GM23338 (cell line): ENCODE results near the gene PPID. TPM values are rescaled to one million over a fixed set of nuclear protein-coding genes. Genes with fewer than 3 reads are reported as not detected.
A peak's percentile ranks its signal among the peaks of the same experiment; 100 is the strongest.

ENCODE experiments used
- ATAC-seq: fragments of 200-7000 bp; cut with Tn5 transposase; 3 replicates; pipeline ENCODE4 v1.9.1; 2020
- DNase-seq: peaks from one replicate; pipeline ENCODE4 v3.0.0-alpha.2; 2015; ENCODE audit warnings: low spot score
- H2AFZ ChIP-seq: fragments of 200-600 bp; sonication (generic); 2 replicates; pipeline ENCODE4 v1.8.0; 2016; ENCODE audit warnings: antibody characterized with exemption, mild to moderate bottlenecking, moderate library complexity
- H3F3A ChIP-seq: fragments of 200-600 bp; sonication (generic); replicated peaks from 2 replicates; pipeline ENCODE4 v1.8.0; 2017; ENCODE audit warnings: antibody characterized with exemption, mixed run types, low read depth
- H3K27ac ChIP-seq: fragments of 200-600 bp; sonication (generic); 2 replicates; pipeline ENCODE4 v1.6.1; 2016; ENCODE audit warnings: low read depth
- H3K27me3 ChIP-seq: fragments of 200-600 bp; sonication (generic); 2 replicates; pipeline ENCODE4 v1.8.0; 2016; ENCODE audit warnings: mild to moderate bottlenecking, mixed run types, moderate library complexity; ENCODE audit not compliant: insufficient read depth
- H3K36me3 ChIP-seq: fragments of 200-600 bp; sonication (generic); 2 replicates; pipeline ENCODE4 v1.8.0; 2016; ENCODE audit warnings: mild to moderate bottlenecking; ENCODE audit not compliant: insufficient read depth
- H3K4me1 ChIP-seq: fragments of 200-600 bp; sonication (generic); 2 replicates; pipeline ENCODE4 v1.8.0; 2016; ENCODE audit warnings: mild to moderate bottlenecking, moderate library complexity; ENCODE audit not compliant: insufficient read depth
- H3K4me2 ChIP-seq: fragments of 200-600 bp; sonication (generic); 2 replicates; pipeline ENCODE4 v1.7.1; 2017; ENCODE audit warnings: mixed run types
- H3K4me3 ChIP-seq: fragments of 200-600 bp; sonication (generic); 2 replicates; pipeline ENCODE4 v1.6.1; 2016; ENCODE audit warnings: mixed run types
- H3K79me2 ChIP-seq: fragments of 200-600 bp; sonication (generic); replicated peaks from 2 replicates; pipeline ENCODE4 v1.8.0; 2017; ENCODE audit warnings: mild to moderate bottlenecking; ENCODE audit not compliant: insufficient read depth
- H3K9me2 ChIP-seq: fragments of 200-600 bp; sonication (generic); 2 replicates; pipeline ENCODE4 v1.8.0; 2017; ENCODE audit not compliant: insufficient read depth
- H4K20me1 ChIP-seq: fragments of 200-600 bp; sonication (generic); replicated peaks from 2 replicates; pipeline ENCODE4 v1.8.0; 2017; ENCODE audit warnings: mild to moderate bottlenecking; ENCODE audit not compliant: insufficient read depth
- H3K27ac Mint-ChIP-seq: 2 replicates; pipeline ENCODE4 v1.8.0; 2020; ENCODE audit warnings: inconsistent platforms, mild to moderate bottlenecking, moderate library complexity, mixed read lengths
- H3K27me3 Mint-ChIP-seq: 3 replicates; pipeline ENCODE4 v1.8.0; 2022; ENCODE audit warnings: low read depth, mild to moderate bottlenecking, moderate library complexity, mixed read lengths, inconsistent platforms; ENCODE audit not compliant: insufficient read depth, poor library complexity
- H3K36me3 Mint-ChIP-seq: 3 replicates; pipeline ENCODE4 v1.8.0; 2021; ENCODE audit warnings: low read depth, mild to moderate bottlenecking, inconsistent platforms, moderate library complexity, mixed read lengths
- H3K4me1 Mint-ChIP-seq: 3 replicates; pipeline ENCODE4 v1.8.0; 2020; ENCODE audit warnings: mild to moderate bottlenecking, inconsistent platforms, mixed read lengths
- H3K4me3 Mint-ChIP-seq: 3 replicates; pipeline ENCODE4 v1.8.0; 2021; ENCODE audit warnings: moderate library complexity, mild to moderate bottlenecking, inconsistent platforms, mixed read lengths
- H3K9me3 Mint-ChIP-seq: 3 replicates; pipeline ENCODE4 v1.8.0; 2020; ENCODE audit warnings: moderate library complexity, mild to moderate bottlenecking, inconsistent platforms, mixed read lengths
- CREB1 ChIP-seq: fragments of 250-450 bp; sonication (Bioruptor Pico); IDR thresholded peaks from 2 replicates; pipeline ENCODE4 v1.5.0; 2020; ENCODE audit warnings: low read depth, mild to moderate bottlenecking, moderate library complexity
- EZH2 ChIP-seq: fragments of 200-600 bp; sonication (generic); IDR thresholded peaks from one replicate; pipeline ENCODE4 v1.8.0; 2017; ENCODE audit warnings: antibody characterized with exemption, mild to moderate bottlenecking, low read depth; ENCODE audit not compliant: unreplicated experiment
- EZH2phosphoT487 ChIP-seq: fragments of 200-600 bp; sonication (generic); IDR thresholded peaks from one replicate; pipeline ENCODE4 v1.8.1; 2018; ENCODE audit warnings: antibody characterized with exemption; ENCODE audit not compliant: unreplicated experiment
- JUNB ChIP-seq: IDR thresholded peaks from one replicate; pipeline ENCODE4 v1.6.1; 2016; ENCODE audit warnings: antibody characterized with exemption; ENCODE audit not compliant: unreplicated experiment
- NANOG ChIP-seq: IDR thresholded peaks from 2 replicates; pipeline ENCODE4 v1.6.1; 2016; ENCODE audit warnings: antibody characterized with exemption, borderline replicate concordance
- POLR2AphosphoS5 ChIP-seq: IDR thresholded peaks from 2 replicates; pipeline ENCODE4 v1.6.1; 2016; ENCODE audit warnings: antibody characterized with exemption, low read depth
- STAT1 ChIP-seq: IDR thresholded peaks from one replicate; pipeline ENCODE4 v1.6.1; 2016; ENCODE audit warnings: antibody characterized with exemption; ENCODE audit not compliant: unreplicated experiment
- ZNF114 ChIP-seq: fragments of 250-450 bp; sonication (Bioruptor Pico); IDR thresholded peaks from 2 replicates; pipeline ENCODE4 v1.5.0; 2020; ENCODE audit warnings: mild to moderate bottlenecking, moderate library complexity
- ZNF331 ChIP-seq: fragments of 250-450 bp; sonication (Bioruptor Pico); IDR thresholded peaks from 2 replicates; pipeline ENCODE4 v1.5.0; 2020; ENCODE audit warnings: low read depth, mild to moderate bottlenecking, moderate library complexity
- polyA plus RNA-seq: library from polyadenylated mRNA; unstranded; fragments of >200 nt; fragmentation: Nextera tagmentation; extraction: Ambion mirVana; gene quantifications from 2 replicates; pipeline ENCODE4 v1.2.1, GENCODE V29; 2016
- total RNA-seq: library from RNA; depleted of rRNA; stranded (reverse); fragments of >200 nt; shearing (Covaris generic); gene quantifications from 2 replicates; pipeline ENCODE4 v1.2.3, GENCODE V29; 2014
- TF ChIP-seq, protein P1 (sequence below), 2 experiments: fragments of 200-600 bp in 1 of 2; sonication (generic) in 1 of 2; conservative IDR thresholded peaks; 2 replicates each; pipeline versions ENCODE4 v1.5.1 to v1.6.1; 2016 to 2017; ENCODE audit warnings: antibody characterized with exemption in 2 of 2, low read depth in 2 of 2, mild to moderate bottlenecking in 2 of 2, moderate library complexity in 1 of 2
- TF ChIP-seq, protein P2 (sequence below): IDR thresholded peaks from 2 replicates; pipeline ENCODE4 v1.6.1; 2016; ENCODE audit warnings: antibody characterized with exemption

PPID gene
- total and polyA plus RNA-seq, 2 experiments from 2014 or later, result 56.6 to 66.2 TPM

DNA sequence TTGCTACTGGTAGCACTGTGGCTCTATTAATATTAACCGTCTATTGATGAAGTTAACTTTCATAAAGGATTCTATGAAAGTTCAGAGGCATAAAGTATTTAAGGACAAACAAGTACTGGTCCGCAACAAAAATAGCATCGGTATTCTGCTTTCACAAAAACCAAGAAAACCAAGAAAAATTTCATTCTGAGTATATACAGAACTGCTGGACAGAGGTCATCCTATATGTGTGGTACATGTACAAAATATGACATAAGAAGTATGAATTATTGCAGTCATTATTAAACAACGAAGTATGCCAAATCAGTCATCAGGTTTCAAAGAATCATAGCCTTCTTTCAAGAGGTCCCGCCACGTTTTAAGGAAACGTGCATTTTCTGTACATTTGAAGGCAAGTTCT lies 53.9 kb downstream of the PPID start:
- Histone ChIP-seq H2AFZ (no peak overlapping the region), H3K9me2 (no peaks in the 10 kb centered on the region), H3K4me3 (no peak overlapping the region), H3F3A (peaks cover 5% of the 10 kb centered on the region; the same call in 1 of the 2 replicates), H3K4me2 (no peak overlapping the region), H3K4me1 (0 out of 2 replicates have a peak, but pooled peaks cover 5% of the 10 kb centered on the region), H3K27me3 (no peaks in the 10 kb centered on the region), H3K79me2 (peaks cover 55% of the 10 kb centered on the region), H3K27ac (no peak overlapping the region), H4K20me1 (no peaks in the 10 kb centered on the region; the same call in 1 of the 2 replicates), H3K36me3 (peaks cover 5% of the 10 kb centered on the region; the same call in 1 of the 2 replicates)
- TF ChIP-seq JUNB, result no peak
- TF ChIP-seq EZH2, result no peak
- H3K27me3 Mint-ChIP-seq, result peaks cover 12% of the 10 kb centered on the region
- H3K9me3 Mint-ChIP-seq, result no peaks in the 10 kb centered on the region; the same call in 2 of the 3 replicates
- no peak overlapping the region; the same call in 2 of the 3 replicates for H3K4me3 Mint-ChIP-seq
- ATAC-seq, result no peak
- H3K36me3 Mint-ChIP-seq, result peaks cover 25% of the 10 kb centered on the region
- H3K27ac Mint-ChIP-seq, result no peak overlapping the region
- DNase-seq, result no peak
- H3K4me1 Mint-ChIP-seq, result peaks cover 14% of the 10 kb centered on the region; the same call in 2 of the 3 replicates

- peaks cover 5% of the 10 kb centered on the region; the same call in 1 of the 2 replicates for H3F3A ChIP-seq
- Mint-ChIP-seq H3K9me3 (no peaks in the 10 kb centered on the region; the same call in 2 of the 3 replicates), H3K4me3 (no peak overlapping the region), H3K4me1 (peaks cover 12% of the 10 kb centered on the region; the same call in 2 of the 3 replicates), H3K27me3 (peaks cover 12% of the 10 kb centered on the region), H3K27ac (no peak overlapping the region), H3K36me3 (peaks cover 28% of the 10 kb centered on the region)
- ATAC-seq (no peak), DNase-seq (peak; percentile 59)
- no peaks in the 10 kb centered on the region for H3K9me2 ChIP-seq
- H3K36me3 ChIP-seq, result peaks cover 5% of the 10 kb centered on the region; the same call in 1 of the 2 replicates
- H3K4me3 ChIP-seq, result no peak overlapping the region
- H4K20me1 ChIP-seq, result no peaks in the 10 kb centered on the region; the same call in 1 of the 2 replicates
- H3K4me1 ChIP-seq, result 0 out of 2 replicates have a peak, but pooled peaks cover 5% of the 10 kb centered on the region
- TF ChIP-seq, protein P1, sequence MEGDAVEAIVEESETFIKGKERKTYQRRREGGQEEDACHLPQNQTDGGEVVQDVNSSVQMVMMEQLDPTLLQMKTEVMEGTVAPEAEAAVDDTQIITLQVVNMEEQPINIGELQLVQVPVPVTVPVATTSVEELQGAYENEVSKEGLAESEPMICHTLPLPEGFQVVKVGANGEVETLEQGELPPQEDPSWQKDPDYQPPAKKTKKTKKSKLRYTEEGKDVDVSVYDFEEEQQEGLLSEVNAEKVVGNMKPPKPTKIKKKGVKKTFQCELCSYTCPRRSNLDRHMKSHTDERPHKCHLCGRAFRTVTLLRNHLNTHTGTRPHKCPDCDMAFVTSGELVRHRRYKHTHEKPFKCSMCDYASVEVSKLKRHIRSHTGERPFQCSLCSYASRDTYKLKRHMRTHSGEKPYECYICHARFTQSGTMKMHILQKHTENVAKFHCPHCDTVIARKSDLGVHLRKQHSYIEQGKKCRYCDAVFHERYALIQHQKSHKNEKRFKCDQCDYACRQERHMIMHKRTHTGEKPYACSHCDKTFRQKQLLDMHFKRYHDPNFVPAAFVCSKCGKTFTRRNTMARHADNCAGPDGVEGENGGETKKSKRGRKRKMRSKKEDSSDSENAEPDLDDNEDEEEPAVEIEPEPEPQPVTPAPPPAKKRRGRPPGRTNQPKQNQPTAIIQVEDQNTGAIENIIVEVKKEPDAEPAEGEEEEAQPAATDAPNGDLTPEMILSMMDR (conservative IDR thresholded peaks at IDR 0.05; ENCODE audit: low read depth in 2 of 2), result peak; percentile 62 to 80
- TF ChIP-seq, protein P2, sequence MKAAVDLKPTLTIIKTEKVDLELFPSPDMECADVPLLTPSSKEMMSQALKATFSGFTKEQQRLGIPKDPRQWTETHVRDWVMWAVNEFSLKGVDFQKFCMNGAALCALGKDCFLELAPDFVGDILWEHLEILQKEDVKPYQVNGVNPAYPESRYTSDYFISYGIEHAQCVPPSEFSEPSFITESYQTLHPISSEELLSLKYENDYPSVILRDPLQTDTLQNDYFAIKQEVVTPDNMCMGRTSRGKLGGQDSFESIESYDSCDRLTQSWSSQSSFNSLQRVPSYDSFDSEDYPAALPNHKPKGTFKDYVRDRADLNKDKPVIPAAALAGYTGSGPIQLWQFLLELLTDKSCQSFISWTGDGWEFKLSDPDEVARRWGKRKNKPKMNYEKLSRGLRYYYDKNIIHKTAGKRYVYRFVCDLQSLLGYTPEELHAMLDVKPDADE, result no peak
- H3K27me3 ChIP-seq, result no peaks in the 10 kb centered on the region
- H2AFZ ChIP-seq, result no peak overlapping the region
- H3K27ac ChIP-seq, result no peak overlapping the region
- H3K79me2 ChIP-seq, result peaks cover 47% of the 10 kb centered on the region
- H3K4me2 ChIP-seq, result no peak overlapping the region
These were observed 55.5 kb downstream of the PPID start for GRCh38 chr4:158667651-158668198.

DNA sequence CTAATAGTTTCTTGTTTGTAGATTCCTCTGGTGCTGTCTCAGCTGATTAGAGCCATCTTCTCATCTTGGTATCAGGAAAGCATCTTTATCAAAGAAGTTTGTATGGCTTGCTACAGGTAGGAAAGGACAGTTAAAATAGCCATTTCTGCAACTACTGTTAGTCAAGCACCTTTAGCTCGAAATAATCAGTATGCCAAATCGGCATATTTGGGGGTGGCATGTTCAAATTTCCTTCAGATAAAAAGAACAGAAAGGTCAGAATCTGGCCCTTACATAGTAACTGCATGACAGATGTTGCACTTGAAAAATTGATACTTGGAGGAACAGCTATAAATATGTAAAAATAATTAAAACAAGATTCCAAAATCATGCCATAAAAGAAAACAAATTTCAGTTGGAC lies 56.3 kb downstream of the PPID start:
- Histone ChIP-seq H3K4me2 (no peak overlapping the region), H3K4me1 (0 out of 2 replicates have a peak, but pooled peaks cover 5% of the 10 kb centered on the region), H3K4me3 (no peak overlapping the region), H3K79me2 (peaks cover 47% of the 10 kb centered on the region), H4K20me1 (no peaks in the 10 kb centered on the region; the same call in 1 of the 2 replicates), H3K9me2 (no peaks in the 10 kb centered on the region), H3F3A (no peaks in the 10 kb centered on the region), H3K27ac (no peak overlapping the region), H3K36me3 (peaks cover 5% of the 10 kb centered on the region; the same call in 1 of the 2 replicates), H3K27me3 (no peaks in the 10 kb centered on the region), H2AFZ (no peak overlapping the region)
- Mint-ChIP-seq H3K9me3 (no peaks in the 10 kb centered on the region; the same call in 2 of the 3 replicates), H3K4me3 (no peak overlapping the region), H3K27ac (no peak overlapping the region), H3K36me3 (peaks cover 28% of the 10 kb centered on the region), H3K27me3 (peaks cover 8% of the 10 kb centered on the region), H3K4me1 (peaks cover 11% of the 10 kb centered on the region; the same call in 2 of the 3 replicates)
- DNase-seq (no peak), ATAC-seq (no peak)
- TF ChIP-seq, protein P1 (conservative IDR thresholded peaks at IDR 0.05; ENCODE audit: low read depth in 2 of 2), result no peak
- TF ChIP-seq NANOG (no peak), EZH2phosphoT487 (no peak), ZNF114 (CRISPR knock-in tag) (no peak), POLR2AphosphoS5 (no peak), EZH2 (no peak), STAT1 (no peak), ZNF331 (no peak), JUNB (no peak), CREB1 (no peak)
